ENCODE data around the gene MBD5.

The MBD5 gene

DNA sequence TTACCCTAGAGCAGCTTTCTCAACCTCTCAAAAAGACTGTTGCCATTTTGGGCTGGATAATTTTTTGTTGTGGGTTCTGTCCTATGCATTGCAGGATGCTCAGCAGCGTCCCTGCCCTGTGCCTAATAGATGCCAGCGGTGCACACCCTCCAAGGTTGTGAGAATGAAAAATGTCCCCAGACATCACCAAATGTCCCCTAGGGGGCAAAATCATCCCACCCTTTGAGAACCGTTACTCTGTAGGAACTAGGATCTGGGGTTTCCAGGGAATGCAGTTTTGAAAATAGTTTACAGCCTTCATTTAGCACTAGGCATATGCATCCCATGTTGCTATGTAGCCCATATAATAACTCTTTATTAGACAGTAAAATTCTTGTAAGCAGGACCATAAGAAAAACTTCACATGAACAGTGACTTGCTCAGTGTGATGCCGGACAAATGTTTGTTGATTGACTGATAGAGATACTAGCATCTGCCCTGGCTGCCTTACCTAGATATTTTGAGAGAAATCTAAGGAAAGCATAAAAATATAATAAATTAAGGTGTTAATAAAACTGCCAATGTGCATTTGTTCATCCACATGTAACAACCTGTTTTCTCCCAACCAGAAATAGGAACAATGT lies 544.5 kb downstream of the MBD5 start:
- TF ChIP-seq, protein P1, sequence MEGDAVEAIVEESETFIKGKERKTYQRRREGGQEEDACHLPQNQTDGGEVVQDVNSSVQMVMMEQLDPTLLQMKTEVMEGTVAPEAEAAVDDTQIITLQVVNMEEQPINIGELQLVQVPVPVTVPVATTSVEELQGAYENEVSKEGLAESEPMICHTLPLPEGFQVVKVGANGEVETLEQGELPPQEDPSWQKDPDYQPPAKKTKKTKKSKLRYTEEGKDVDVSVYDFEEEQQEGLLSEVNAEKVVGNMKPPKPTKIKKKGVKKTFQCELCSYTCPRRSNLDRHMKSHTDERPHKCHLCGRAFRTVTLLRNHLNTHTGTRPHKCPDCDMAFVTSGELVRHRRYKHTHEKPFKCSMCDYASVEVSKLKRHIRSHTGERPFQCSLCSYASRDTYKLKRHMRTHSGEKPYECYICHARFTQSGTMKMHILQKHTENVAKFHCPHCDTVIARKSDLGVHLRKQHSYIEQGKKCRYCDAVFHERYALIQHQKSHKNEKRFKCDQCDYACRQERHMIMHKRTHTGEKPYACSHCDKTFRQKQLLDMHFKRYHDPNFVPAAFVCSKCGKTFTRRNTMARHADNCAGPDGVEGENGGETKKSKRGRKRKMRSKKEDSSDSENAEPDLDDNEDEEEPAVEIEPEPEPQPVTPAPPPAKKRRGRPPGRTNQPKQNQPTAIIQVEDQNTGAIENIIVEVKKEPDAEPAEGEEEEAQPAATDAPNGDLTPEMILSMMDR (IDR thresholded peaks at IDR 0.05; ENCODE audit: extremely low read depth, missing control alignments), result no peak

More for the DNA sequence above, 544.5 kb downstream of the MBD5 start:
- no peak for DNase-seq (ENCODE audit: low spot score)

Measured in GM20000 (cell line).